SK-N-SH (cell line): Measurements from ENCODE around the gene AFF3. TPM values are rescaled to one million over a fixed set of nuclear protein-coding genes. Genes with fewer than 3 reads are reported as not detected.
"Not testable (repeated sequence)": the region's sequence is repeated elsewhere in the genome, so short reads cannot be mapped to it uniquely, and the experiment has no call there.

ENCODE experiments used
- CTCF ChIA-PET: fragments of 300-600, 350-600 bp; formaldehyde crosslinking; extraction: SDS; loops from one replicate; lab custom pipeline; 2021; lab: Yijun Ruan, JAX
- POLR2A ChIA-PET: fragments of 350-600 bp; sonication (Branson Sonifier 250); formaldehyde crosslinking; extraction: SDS; loops from one replicate; lab custom pipeline; 2020; ENCODE audit warnings: antibody characterized with exemption, inconsistent platforms; lab: Yijun Ruan, JAX
- DNase-seq: peaks from one replicate; pipeline ENCODE4 v3.0.0; 2012
- H2AFZ ChIP-seq: fragments of 200-600 bp; sonication (generic); 2 replicates; pipeline ENCODE4 v1.8.1; 2016; ENCODE audit warnings: antibody characterized with exemption, mild to moderate bottlenecking, low read depth
- H3F3A ChIP-seq: fragments of 200-600 bp; sonication (generic); replicated peaks from 2 replicates; pipeline ENCODE3; 2016; ENCODE audit warnings: antibody characterized with exemption, mild to moderate bottlenecking; ENCODE audit not compliant: insufficient read depth
- H3K27ac ChIP-seq, 2 experiments: fragments of 200-500 bp in 1 of 2; fragments of 200-600 bp in 1 of 2; sonication (Bioruptor generic) in 1 of 2; sonication (generic), shearing (Covaris generic) in 1 of 2; 2 replicates each; pipeline versions ENCODE4 v1.5.1 to v1.6.1; 2014 to 2016; ENCODE audit warnings: low read depth in 2 of 2, inconsistent platforms in 1 of 2, low read length in 1 of 2, mild to moderate bottlenecking in 1 of 2, mixed read lengths in 1 of 2
- H3K27me3 ChIP-seq: fragments of 200-600 bp; sonication (generic), shearing (Covaris generic); 2 replicates; pipeline ENCODE4 v1.6.1; 2016; ENCODE audit warnings: mixed run types; ENCODE audit not compliant: insufficient read depth
- H3K36me3 ChIP-seq, 2 experiments: fragments of 200-500 bp in 1 of 2; fragments of 200-600 bp in 1 of 2; sonication (Bioruptor generic) in 1 of 2; sonication (generic) in 1 of 2; replicated peaks in 1 of 2; 2 replicates each; pipeline versions ENCODE3 to v1.5.1; 2014 to 2016; ENCODE audit warnings: low read length in 1 of 2, mild to moderate bottlenecking in 1 of 2; ENCODE audit not compliant: insufficient read depth in 2 of 2, control insufficient read depth in 1 of 2
- H3K4me1 ChIP-seq, 2 experiments: fragments of 200-500 bp in 1 of 2; fragments of 200-600 bp in 1 of 2; sonication (Bioruptor generic) in 1 of 2; sonication (generic), shearing (Covaris generic) in 1 of 2; 2 replicates each; pipeline versions ENCODE4 v1.5.1 to v1.6.1; 2014 to 2016; ENCODE audit warnings: low read depth in 1 of 2, low read length in 1 of 2, mixed run types in 1 of 2; ENCODE audit not compliant: insufficient read depth in 2 of 2, control insufficient read depth in 1 of 2
- H3K4me2 ChIP-seq: fragments of 200-600 bp; sonication (generic), shearing (Covaris generic); 2 replicates; pipeline ENCODE4 v1.6.1; 2017; ENCODE audit warnings: mixed run types
- H3K4me3 ChIP-seq, 2 experiments: fragments of 200-500 bp in 1 of 2; fragments of 200-600 bp in 1 of 2; sonication (Bioruptor generic) in 1 of 2; sonication (generic), shearing (Covaris generic) in 1 of 2; 2 replicates each; pipeline versions ENCODE4 v1.5.1 to v1.8.1; 2014 to 2016; ENCODE audit warnings: low read depth in 2 of 2, inconsistent platforms in 1 of 2, low read length in 1 of 2, mild to moderate bottlenecking in 1 of 2, mixed read lengths in 1 of 2, moderate library complexity in 1 of 2
- H3K79me2 ChIP-seq: fragments of 200-600 bp; sonication (generic); 2 replicates; pipeline ENCODE4 v1.8.1; 2017; ENCODE audit warnings: mild to moderate bottlenecking; ENCODE audit not compliant: insufficient read depth
- H3K9ac ChIP-seq: fragments of 200-600 bp; sonication (generic); 2 replicates; pipeline ENCODE4 v1.6.1; 2017; ENCODE audit warnings: mixed run types
- H3K9me2 ChIP-seq: fragments of 200-600 bp; sonication (generic); 2 replicates; pipeline ENCODE4 v1.6.1; 2017; ENCODE audit warnings: mixed run types
- H3K9me3 ChIP-seq: fragments of 200-600 bp; sonication (generic); 2 replicates; pipeline ENCODE4 v1.6.1; 2017; ENCODE audit warnings: mixed run types, mild to moderate bottlenecking, moderate library complexity
- H4K20me1 ChIP-seq: fragments of 200-600 bp; sonication (generic); 2 replicates; pipeline ENCODE4 v1.6.1; 2017; ENCODE audit warnings: mild to moderate bottlenecking, mixed run types; ENCODE audit not compliant: insufficient read depth
- CHD2 ChIP-seq: fragments of 150-350 bp; IDR thresholded peaks from 2 replicates; pipeline ENCODE4 v1.6.1; 2018; ENCODE audit warnings: low read length; ENCODE audit not compliant: partially characterized antibody
- EP300 ChIP-seq, 2 experiments: IDR thresholded peaks; 2 replicates each; pipeline versions ENCODE4 v1.4.0 to v1.6.1; 2012; ENCODE audit warnings: borderline replicate concordance in 1 of 2, low read depth in 1 of 2, low read length in 1 of 2
- EZH2phosphoT487 ChIP-seq: fragments of 200-600 bp; sonication (generic); IDR thresholded peaks from 2 replicates; pipeline ENCODE4 v1.6.1; 2017; ENCODE audit warnings: low read depth, mixed run types, mild to moderate bottlenecking, antibody characterized with exemption, moderate library complexity, borderline replicate concordance
- FOSL2 ChIP-seq: IDR thresholded peaks from 2 replicates; pipeline ENCODE4 v1.4.0; 2012; ENCODE audit warnings: low read depth, mild to moderate bottlenecking, moderate library complexity, borderline replicate concordance
- FOXM1 ChIP-seq: IDR thresholded peaks from 2 replicates; pipeline ENCODE4 v1.4.0; 2012; ENCODE audit warnings: low read depth, mild to moderate bottlenecking
- GABPA ChIP-seq: IDR thresholded peaks from 2 replicates; pipeline ENCODE4 v1.4.0; 2012; ENCODE audit warnings: low read depth, mild to moderate bottlenecking
- JUND ChIP-seq: IDR thresholded peaks from 2 replicates; pipeline ENCODE4 v1.4.0; 2012
- MEF2A ChIP-seq: IDR thresholded peaks from 2 replicates; pipeline ENCODE4 v1.4.0; 2012; ENCODE audit warnings: low read depth, borderline replicate concordance
- MXI1 ChIP-seq: IDR thresholded peaks from 2 replicates; pipeline ENCODE4 v1.6.1; 2012; ENCODE audit warnings: mild to moderate bottlenecking, low read depth, low read length, improper control_type of control experiment
- POLR2AphosphoS5 ChIP-seq: IDR thresholded peaks from 2 replicates; pipeline ENCODE4 v1.6.1; 2012; ENCODE audit warnings: low read depth, low read length
- RAD21 ChIP-seq: IDR thresholded peaks from 2 replicates; pipeline ENCODE4 v1.6.1; 2012; ENCODE audit warnings: mild to moderate bottlenecking, low read length
- RCOR1 ChIP-seq: fragments of 150-350 bp; IDR thresholded peaks from 2 replicates; pipeline ENCODE4 v1.6.1; 2017; ENCODE audit warnings: antibody characterized with exemption, low read length
- RXRA ChIP-seq: IDR thresholded peaks from 2 replicates; pipeline ENCODE4 v1.4.0; 2012; ENCODE audit warnings: low read depth, mild to moderate bottlenecking, borderline replicate concordance
- SIN3A ChIP-seq: IDR thresholded peaks from 2 replicates; pipeline ENCODE4 v1.6.1; 2012; ENCODE audit warnings: low read depth, mild to moderate bottlenecking, low read length, moderate library complexity, borderline replicate concordance
- SMC3 ChIP-seq: IDR thresholded peaks from 2 replicates; pipeline ENCODE4 v1.6.1; 2012; ENCODE audit warnings: low read depth, low read length, improper control_type of control experiment
- TAF1 ChIP-seq: IDR thresholded peaks from 2 replicates; pipeline ENCODE4 v1.6.1; 2012; ENCODE audit warnings: low read depth, mild to moderate bottlenecking, low read length, moderate library complexity, borderline replicate concordance
- TCF12 ChIP-seq: IDR thresholded peaks from 2 replicates; pipeline ENCODE4 v1.4.0; 2012
- TEAD4 ChIP-seq: IDR thresholded peaks from 2 replicates; pipeline ENCODE4 v1.4.0; 2012; ENCODE audit warnings: mild to moderate bottlenecking, borderline replicate concordance; ENCODE audit not compliant: insufficient read depth
- WGBS: methylation state at CpG from one replicate; pipeline ENCODE4 v1.1.6; 2017; ENCODE audit warnings: low lambda C conversion rate; 5-methylcytosine and 5-hydroxymethylcytosine counted together
- polyA plus RNA-seq, 3 experiments: library from polyadenylated mRNA; depleted of rRNA; stranded (reverse); fragments of >200 nt; gene quantifications; 2 replicates each; pipeline ENCODE4 v1.2.3, GENCODE V29; 2012
- TF ChIP-seq, protein P1 (sequence below): fragments of 150-350 bp; IDR thresholded peaks from 2 replicates; pipeline ENCODE4 v1.6.1; 2016; ENCODE audit warnings: mild to moderate bottlenecking, low read depth, low read length
- TF ChIP-seq, protein P2 (sequence below): IDR thresholded peaks from 2 replicates; pipeline ENCODE4 v1.6.1; 2012; ENCODE audit warnings: mild to moderate bottlenecking, low read depth, low read length, moderate library complexity

The AFF3 gene
- polyA plus RNA-seq, 1 of the 3 experiments (the other 2 are of a cell fraction) = 0.36 TPM

DNA sequence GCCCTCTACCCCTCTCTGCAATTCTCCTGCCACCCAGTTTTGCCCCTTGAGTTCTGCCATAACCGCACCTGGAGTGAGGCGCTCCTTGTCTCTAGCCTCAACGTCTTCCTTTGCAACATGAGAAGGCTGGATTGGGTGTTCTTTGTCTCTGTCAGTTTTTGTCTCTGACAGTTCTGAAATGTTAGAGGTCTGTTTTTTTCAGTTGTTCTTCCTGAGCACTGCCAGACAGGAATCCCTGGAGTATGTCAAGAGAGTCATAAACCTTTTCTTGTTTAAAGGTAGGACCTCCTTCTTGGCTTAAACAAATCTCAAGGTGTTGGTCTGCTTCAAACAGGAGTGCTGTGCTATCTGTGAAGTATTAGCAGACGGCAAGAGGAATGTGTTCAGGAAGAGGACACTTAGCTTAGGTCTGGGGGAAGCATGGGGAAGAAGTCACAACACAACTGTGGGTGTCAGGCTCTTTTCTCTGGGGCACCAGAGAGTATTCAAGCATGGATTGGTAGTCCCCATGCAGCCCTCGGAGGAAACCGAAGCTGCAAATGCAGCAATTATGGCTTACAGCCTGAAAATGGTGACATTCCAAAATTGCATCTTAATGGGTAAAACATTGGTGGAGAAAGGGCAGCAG, 32.3 kb downstream of the AFF3 start:
- Histone ChIP-seq H2AFZ (no peak overlapping the region), H3K4me3 (no peak overlapping the region), H3K4me2 (no peak overlapping the region), H3K27me3 (peaks cover 15% of the 10 kb centered on the region; the same call in 1 of the 2 replicates), H3K79me2 (no peaks in the 10 kb centered on the region), H4K20me1 (no peaks in the 10 kb centered on the region), H3K36me3 (no peaks in the 10 kb centered on the region), H3F3A (no peaks in the 10 kb centered on the region), H3K27ac (no peak overlapping the region), H3K9me3 (no peaks in the 10 kb centered on the region), H3K9me2 (no peaks in the 10 kb centered on the region), H3K9ac (no peak overlapping the region), H3K4me1 (peaks cover 0 to 17% of the 10 kb centered on the region in 2 experiments; a peak in 2 of 4 replicates)
- ChIA-PET CTCF (interaction anchor here (1.0 to 1.8 kb wide), 3 partner anchors 11 to 551 kb away, joined by 4 to 5 read pairs (median 4); no protein-coding TSS in a partner anchor), POLR2A (no interaction called here)
- 52% methylated on average over 6 of the region's 6 CpGs for WGBS
- no peak for DNase-seq
- no peak for TF ChIP-seq EZH2phosphoT487
- no peak for TF ChIP-seq RXRA
- no peak for TF ChIP-seq JUND
- TF ChIP-seq EP300 (IDR thresholded peaks at IDR 0.05; ENCODE audit: borderline replicate concordance in 1 of 2, low read depth in 1 of 2, low read length in 1 of 2) = no peak
- no peak for TF ChIP-seq SIN3A
- TF ChIP-seq POLR2AphosphoS5 = no peak
- TF ChIP-seq TEAD4 = no peak
- TF ChIP-seq TCF12 = no peak
- no peak for TF ChIP-seq CHD2
- TF ChIP-seq, protein P1, sequence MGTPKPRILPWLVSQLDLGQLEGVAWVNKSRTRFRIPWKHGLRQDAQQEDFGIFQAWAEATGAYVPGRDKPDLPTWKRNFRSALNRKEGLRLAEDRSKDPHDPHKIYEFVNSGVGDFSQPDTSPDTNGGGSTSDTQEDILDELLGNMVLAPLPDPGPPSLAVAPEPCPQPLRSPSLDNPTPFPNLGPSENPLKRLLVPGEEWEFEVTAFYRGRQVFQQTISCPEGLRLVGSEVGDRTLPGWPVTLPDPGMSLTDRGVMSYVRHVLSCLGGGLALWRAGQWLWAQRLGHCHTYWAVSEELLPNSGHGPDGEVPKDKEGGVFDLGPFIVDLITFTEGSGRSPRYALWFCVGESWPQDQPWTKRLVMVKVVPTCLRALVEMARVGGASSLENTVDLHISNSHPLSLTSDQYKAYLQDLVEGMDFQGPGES = no peak
- no peak for TF ChIP-seq RAD21
- no peak for TF ChIP-seq GABPA
- no peak for TF ChIP-seq FOSL2
- TF ChIP-seq SMC3 = no peak
- no peak for TF ChIP-seq FOXM1
- no peak for TF ChIP-seq MXI1
- TF ChIP-seq, protein P2, sequence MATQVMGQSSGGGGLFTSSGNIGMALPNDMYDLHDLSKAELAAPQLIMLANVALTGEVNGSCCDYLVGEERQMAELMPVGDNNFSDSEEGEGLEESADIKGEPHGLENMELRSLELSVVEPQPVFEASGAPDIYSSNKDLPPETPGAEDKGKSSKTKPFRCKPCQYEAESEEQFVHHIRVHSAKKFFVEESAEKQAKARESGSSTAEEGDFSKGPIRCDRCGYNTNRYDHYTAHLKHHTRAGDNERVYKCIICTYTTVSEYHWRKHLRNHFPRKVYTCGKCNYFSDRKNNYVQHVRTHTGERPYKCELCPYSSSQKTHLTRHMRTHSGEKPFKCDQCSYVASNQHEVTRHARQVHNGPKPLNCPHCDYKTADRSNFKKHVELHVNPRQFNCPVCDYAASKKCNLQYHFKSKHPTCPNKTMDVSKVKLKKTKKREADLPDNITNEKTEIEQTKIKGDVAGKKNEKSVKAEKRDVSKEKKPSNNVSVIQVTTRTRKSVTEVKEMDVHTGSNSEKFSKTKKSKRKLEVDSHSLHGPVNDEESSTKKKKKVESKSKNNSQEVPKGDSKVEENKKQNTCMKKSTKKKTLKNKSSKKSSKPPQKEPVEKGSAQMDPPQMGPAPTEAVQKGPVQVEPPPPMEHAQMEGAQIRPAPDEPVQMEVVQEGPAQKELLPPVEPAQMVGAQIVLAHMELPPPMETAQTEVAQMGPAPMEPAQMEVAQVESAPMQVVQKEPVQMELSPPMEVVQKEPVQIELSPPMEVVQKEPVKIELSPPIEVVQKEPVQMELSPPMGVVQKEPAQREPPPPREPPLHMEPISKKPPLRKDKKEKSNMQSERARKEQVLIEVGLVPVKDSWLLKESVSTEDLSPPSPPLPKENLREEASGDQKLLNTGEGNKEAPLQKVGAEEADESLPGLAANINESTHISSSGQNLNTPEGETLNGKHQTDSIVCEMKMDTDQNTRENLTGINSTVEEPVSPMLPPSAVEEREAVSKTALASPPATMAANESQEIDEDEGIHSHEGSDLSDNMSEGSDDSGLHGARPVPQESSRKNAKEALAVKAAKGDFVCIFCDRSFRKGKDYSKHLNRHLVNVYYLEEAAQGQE = no peak
- no peak for TF ChIP-seq TAF1
- TF ChIP-seq RCOR1 = no peak
- no peak for TF ChIP-seq MEF2A

DNA sequence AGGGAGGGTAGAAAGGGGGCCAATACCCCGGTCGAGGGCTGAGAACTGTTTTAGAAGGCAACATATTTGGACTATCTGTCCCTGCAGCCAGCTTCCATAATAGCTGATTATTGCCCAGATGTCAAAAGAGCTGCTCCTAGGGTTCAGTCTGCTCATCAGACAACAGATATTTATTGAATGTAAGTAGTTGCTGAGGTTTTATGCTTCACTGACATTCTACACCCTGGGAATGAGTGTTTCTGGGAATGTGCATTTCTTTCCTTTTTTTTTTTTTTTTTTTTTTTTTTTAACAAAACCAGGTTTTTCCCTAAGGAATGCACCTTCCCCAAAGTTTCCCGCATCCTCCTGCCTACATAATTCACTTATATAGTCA, 33.8 kb downstream of the AFF3 start:
- H4K20me1 ChIP-seq, DNase-seq, POLR2A ChIA-PET, H3K36me3 ChIP-seq, H3K79me2 ChIP-seq, H3F3A ChIP-seq, H3K9me3 ChIP-seq, H3K4me3 ChIP-seq, H2AFZ ChIP-seq, H3K9me2 ChIP-seq, H3K4me2 ChIP-seq, H3K9ac ChIP-seq, H3K27ac ChIP-seq: not testable (repeated sequence)
- peaks cover 16% of the 10 kb centered on the region; the same call in 1 of the 2 replicates for H3K27me3 ChIP-seq
- peaks cover 0 to 17% of the 10 kb centered on the region in 2 experiments; a peak in 2 of 4 replicates for H3K4me1 ChIP-seq
- CTCF ChIA-PET = interaction anchor here (1.0 to 2.0 kb wide), 3 partner anchors 22 to 549 kb away, joined by 3 to 6 read pairs (median 5); no protein-coding TSS in a partner anchor
- WGBS = 49% methylated on average over 3 of the region's 3 CpGs
